K562 (cell line): Measurements from ENCODE around the gene ERN1. TPM values are rescaled to one million over a fixed set of nuclear protein-coding genes. Genes with fewer than 3 reads are reported as not detected.

Source experiments
- BMI1 ChIP-seq: fragments of 150-350 bp; IDR thresholded peaks from 2 replicates; pipeline ENCODE4 v1.6.1; 2014; ENCODE audit warnings: low read length
- CXXC5 ChIP-seq: fragments of 250-450 bp; sonication (Bioruptor Pico); IDR thresholded peaks from 2 replicates; pipeline ENCODE4 v1.8.0; 2022; ENCODE audit warnings: inconsistent platforms, mild to moderate bottlenecking, moderate library complexity
- FIP1L1 ChIP-seq: fragments of 200-400 bp; formaldehyde crosslinking; IDR thresholded peaks from 2 replicates; pipeline ENCODE4 v1.6.1; 2018; ENCODE audit warnings: mild to moderate bottlenecking, low read depth, low read length; ENCODE audit not compliant: poor library complexity, severe bottlenecking
- GTF2A2 ChIP-seq: IDR thresholded peaks from 2 replicates; pipeline ENCODE4 v1.6.1; 2016; ENCODE audit warnings: mild to moderate bottlenecking, missing genetic modification characterization, missing compliant biosample characterization
- KAT2B ChIP-seq: IDR thresholded peaks from one replicate; pipeline ENCODE4 v1.6.1; 2012; ENCODE audit warnings: low read depth, mild to moderate bottlenecking, control low read depth, inconsistent platforms, low read length, moderate library complexity
- MYNN ChIP-seq, 2 experiments: sonication (generic); formaldehyde crosslinking in 1 of 2; IDR thresholded peaks; 2 replicates each; pipeline versions ENCODE4 v1.5.0 to v1.6.1; 2016 to 2020; ENCODE audit warnings: antibody characterized with exemption in 1 of 2, missing genetic modification reagents in 1 of 2
- NFATC3 ChIP-seq: fragments of 450-650 bp; IDR thresholded peaks from 2 replicates; pipeline ENCODE4 v1.6.1; 2017; ENCODE audit warnings: mild to moderate bottlenecking
- NUFIP1 ChIP-seq: fragments of 450-650 bp; IDR thresholded peaks from 2 replicates; pipeline ENCODE4 v1.6.1; 2018; ENCODE audit not compliant: partially characterized antibody
- SIN3A ChIP-seq, 2 experiments: fragments of 150-350 bp in 1 of 2; IDR thresholded peaks; 2 replicates each; pipeline ENCODE4 v1.6.1; 2011 to 2016; ENCODE audit warnings: borderline replicate concordance in 2 of 2, low read depth in 2 of 2, low read length in 2 of 2, mild to moderate bottlenecking in 2 of 2, moderate library complexity in 2 of 2; ENCODE audit not compliant: control insufficient read depth in 1 of 2
- TAF1 ChIP-seq: IDR thresholded peaks from 2 replicates; pipeline ENCODE4 v1.6.1; 2011; ENCODE audit warnings: mild to moderate bottlenecking, low read length, moderate library complexity; ENCODE audit not compliant: insufficient read depth, control insufficient read depth, severe bottlenecking; ENCODE audit errors: extremely low read depth
- XRCC4 ChIP-seq: IDR thresholded peaks from one replicate; pipeline ENCODE4 v1.6.1; 2011; ENCODE audit not compliant: insufficient read depth, insufficient read length; ENCODE audit errors: extremely low read depth
- ZFPM2 ChIP-seq: fragments of 250-450 bp; sonication (Bioruptor Pico); IDR thresholded peaks from 2 replicates; pipeline ENCODE4 v1.5.1; 2022; ENCODE audit warnings: mild to moderate bottlenecking
- ZNF133 ChIP-seq: fragments of 250-450 bp; sonication (Bioruptor Pico); IDR thresholded peaks from 2 replicates; pipeline ENCODE4 v1.4.0; 2020; ENCODE audit warnings: mild to moderate bottlenecking
- ZNF134 ChIP-seq: fragments of 250-450 bp; sonication (Bioruptor Pico); conservative IDR thresholded peaks from 2 replicates; pipeline ENCODE4 v1.4.0; 2020
- ZNF174 ChIP-seq: fragments of 250-450 bp; sonication (Bioruptor Pico); IDR thresholded peaks from 2 replicates; pipeline ENCODE4 v1.4.0; 2020; ENCODE audit warnings: mild to moderate bottlenecking
- ZNF232 ChIP-seq: sonication (generic); formaldehyde crosslinking; IDR thresholded peaks from 2 replicates; pipeline ENCODE4 v1.8.0; 2022; ENCODE audit warnings: mild to moderate bottlenecking, missing genetic modification reagents
- ZNF77 ChIP-seq: fragments of 250-450 bp; sonication (Bioruptor Pico); IDR thresholded peaks from 2 replicates; pipeline ENCODE4 v1.5.0; 2020
- polyA plus RNA-seq, 8 experiments: library from polyadenylated mRNA; depleted of rRNA in 4 of 8; stranded (reverse) in 5 of 8; unstranded in 3 of 8; fragments of >200 nt; fragmentation: Nextera tagmentation in 2 of 8; fragmentation: Illumina TruSeq in 1 of 8; extraction: Ambion mirVana in 2 of 8; extraction: Trizol in 1 of 8; gene quantifications; 2 replicates each; pipeline versions ENCODE4 v1.2.1 to v1.2.3, GENCODE V29; 2011 to 2014; ENCODE audit warnings: inconsistent platforms in 1 of 8, missing spikeins in 1 of 8
- total RNA-seq, 7 experiments: library from RNA; depleted of rRNA in 6 of 7; stranded (reverse); fragments of >200 nt in 6 of 7; fragmentation: Illumina TruSeq in 2 of 7; extraction: Trizol in 2 of 7; gene quantifications; 2 replicates each; pipeline versions ENCODE4 v1.2.1 to v1.2.3, GENCODE V29; 2011 to 2021; ENCODE audit warnings: low replicate concordance in 1 of 7
- TF ChIP-seq, protein P1 (sequence below): sonication (generic); formaldehyde crosslinking; IDR thresholded peaks from 2 replicates; pipeline ENCODE4 v1.8.0; 2023; ENCODE audit warnings: mild to moderate bottlenecking, missing genetic modification reagents
- TF ChIP-seq, protein P2 (sequence below): fragments of 250-450 bp; sonication (Bioruptor Pico); IDR thresholded peaks from 2 replicates; pipeline ENCODE4 v1.8.0; 2022; ENCODE audit warnings: moderate library complexity, mild to moderate bottlenecking, inconsistent platforms
- TF ChIP-seq, protein P3 (sequence below): sonication (generic); formaldehyde crosslinking; IDR thresholded peaks from 2 replicates; pipeline ENCODE4 v1.5.0; 2020; ENCODE audit warnings: missing genetic modification reagents
- TF ChIP-seq, protein P4 (sequence below), 2 experiments: IDR thresholded peaks; 2 replicates each; pipeline ENCODE4 v1.6.1; 2012; ENCODE audit warnings: improper control_type of control experiment in 2 of 2, low read depth in 2 of 2, low read length in 2 of 2, borderline replicate concordance in 1 of 2
- TF ChIP-seq, protein P5 (sequence below): fragments of 450-650 bp; formaldehyde crosslinking; IDR thresholded peaks from 2 replicates; pipeline ENCODE4 v1.4.0; 2022; ENCODE audit warnings: missing genetic modification characterization

Gene ERN1
- total and polyA plus RNA-seq, 9 of the 15 experiments (the other 6 are each of a cell fraction or from before 2014, with no cell fraction given) = 2.1 to 22.5 (median 7.3) TPM

DNA sequence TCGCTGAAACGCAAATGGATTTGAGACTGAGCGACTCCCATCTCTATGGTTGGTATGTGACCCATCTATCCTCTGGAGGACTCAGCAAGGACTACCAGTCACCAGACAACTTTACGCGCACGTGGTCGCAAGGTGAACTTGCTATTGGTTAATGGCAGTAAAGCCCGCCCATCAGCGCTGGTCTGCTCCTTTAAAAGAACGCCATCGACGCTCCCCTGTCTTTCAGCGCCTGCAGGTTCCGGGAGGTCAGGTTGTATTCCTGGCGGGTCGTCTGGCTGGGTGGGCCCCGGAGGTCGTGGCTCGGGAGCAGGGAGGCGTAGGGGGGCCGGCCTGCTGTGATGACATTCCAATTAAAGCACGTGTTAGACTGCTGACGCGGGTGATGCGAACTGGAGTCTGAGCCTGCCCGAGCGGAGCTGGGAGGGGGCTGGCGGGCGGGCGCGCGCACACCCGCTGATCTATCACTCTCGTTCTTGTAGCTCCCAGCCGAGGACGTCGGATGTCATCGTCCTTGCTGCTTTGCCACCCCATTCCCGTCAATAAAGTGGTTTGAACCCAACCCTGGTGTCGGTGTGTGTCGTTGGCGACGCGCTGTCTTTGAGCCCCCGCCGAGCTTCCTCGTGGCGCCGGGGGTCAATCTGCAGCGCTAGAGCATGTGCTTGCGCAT, 15.9 kb upstream of the ERN1 start (continued):
- TF ChIP-seq ZNF174 (CRISPR knock-in tag) (no peak), BMI1 (no peak), FIP1L1 (peak; percentile 99), MYNN (IDR thresholded peaks at IDR 0.05) (peak; percentile 5; the same call in 1 of the 2 replicates), MYNN (CRISPR knock-in tag; IDR thresholded peaks at IDR 0.05) (no peak), ZNF77 (0 out of 2 replicates have a peak, but pooled peaks have one; percentile 36), XRCC4 (no peak), KAT2B (no peak), NUFIP1 (no peak), ZFPM2 (CRISPR knock-in tag) (no peak), CXXC5 (CRISPR knock-in tag) (peak; percentile 80), ZNF133 (CRISPR knock-in tag) (no peak), GTF2A2 (tag) (peak; percentile 95), ZNF134 (CRISPR knock-in tag) (no peak), SIN3A (IDR thresholded peaks at IDR 0.05; ENCODE audit: borderline replicate concordance in 2 of 2, control insufficient read depth in 1 of 2, low read depth in 2 of 2, low read length in 2 of 2) (peak; percentile 37 to 92; a peak in 3 of 4 replicates), TAF1 (peak; percentile 96), ZNF232 (CRISPR knock-in tag) (no peak), NFATC3 (no peak)
- TF ChIP-seq, protein P1, sequence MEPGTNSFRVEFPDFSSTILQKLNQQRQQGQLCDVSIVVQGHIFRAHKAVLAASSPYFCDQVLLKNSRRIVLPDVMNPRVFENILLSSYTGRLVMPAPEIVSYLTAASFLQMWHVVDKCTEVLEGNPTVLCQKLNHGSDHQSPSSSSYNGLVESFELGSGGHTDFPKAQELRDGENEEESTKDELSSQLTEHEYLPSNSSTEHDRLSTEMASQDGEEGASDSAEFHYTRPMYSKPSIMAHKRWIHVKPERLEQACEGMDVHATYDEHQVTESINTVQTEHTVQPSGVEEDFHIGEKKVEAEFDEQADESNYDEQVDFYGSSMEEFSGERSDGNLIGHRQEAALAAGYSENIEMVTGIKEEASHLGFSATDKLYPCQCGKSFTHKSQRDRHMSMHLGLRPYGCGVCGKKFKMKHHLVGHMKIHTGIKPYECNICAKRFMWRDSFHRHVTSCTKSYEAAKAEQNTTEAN = peak; percentile 58; the same call in 1 of the 2 replicates
- TF ChIP-seq, protein P2, sequence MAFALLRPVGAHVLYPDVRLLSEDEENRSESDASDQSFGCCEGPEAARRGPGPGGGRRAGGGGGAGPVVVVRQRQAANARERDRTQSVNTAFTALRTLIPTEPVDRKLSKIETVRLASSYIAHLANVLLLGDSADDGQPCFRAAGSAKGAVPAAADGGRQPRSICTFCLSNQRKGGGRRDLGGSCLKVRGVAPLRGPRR (CRISPR knock-in tag) = no peak
- TF ChIP-seq, protein P3, sequence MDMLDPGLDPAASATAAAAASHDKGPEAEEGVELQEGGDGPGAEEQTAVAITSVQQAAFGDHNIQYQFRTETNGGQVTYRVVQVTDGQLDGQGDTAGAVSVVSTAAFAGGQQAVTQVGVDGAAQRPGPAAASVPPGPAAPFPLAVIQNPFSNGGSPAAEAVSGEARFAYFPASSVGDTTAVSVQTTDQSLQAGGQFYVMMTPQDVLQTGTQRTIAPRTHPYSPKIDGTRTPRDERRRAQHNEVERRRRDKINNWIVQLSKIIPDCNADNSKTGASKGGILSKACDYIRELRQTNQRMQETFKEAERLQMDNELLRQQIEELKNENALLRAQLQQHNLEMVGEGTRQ = peak; percentile 99
- TF ChIP-seq, protein P4, sequence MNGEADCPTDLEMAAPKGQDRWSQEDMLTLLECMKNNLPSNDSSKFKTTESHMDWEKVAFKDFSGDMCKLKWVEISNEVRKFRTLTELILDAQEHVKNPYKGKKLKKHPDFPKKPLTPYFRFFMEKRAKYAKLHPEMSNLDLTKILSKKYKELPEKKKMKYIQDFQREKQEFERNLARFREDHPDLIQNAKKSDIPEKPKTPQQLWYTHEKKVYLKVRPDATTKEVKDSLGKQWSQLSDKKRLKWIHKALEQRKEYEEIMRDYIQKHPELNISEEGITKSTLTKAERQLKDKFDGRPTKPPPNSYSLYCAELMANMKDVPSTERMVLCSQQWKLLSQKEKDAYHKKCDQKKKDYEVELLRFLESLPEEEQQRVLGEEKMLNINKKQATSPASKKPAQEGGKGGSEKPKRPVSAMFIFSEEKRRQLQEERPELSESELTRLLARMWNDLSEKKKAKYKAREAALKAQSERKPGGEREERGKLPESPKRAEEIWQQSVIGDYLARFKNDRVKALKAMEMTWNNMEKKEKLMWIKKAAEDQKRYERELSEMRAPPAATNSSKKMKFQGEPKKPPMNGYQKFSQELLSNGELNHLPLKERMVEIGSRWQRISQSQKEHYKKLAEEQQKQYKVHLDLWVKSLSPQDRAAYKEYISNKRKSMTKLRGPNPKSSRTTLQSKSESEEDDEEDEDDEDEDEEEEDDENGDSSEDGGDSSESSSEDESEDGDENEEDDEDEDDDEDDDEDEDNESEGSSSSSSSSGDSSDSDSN (IDR thresholded peaks at IDR 0.05; ENCODE audit: borderline replicate concordance in 1 of 2, low read depth in 2 of 2, low read length in 2 of 2) = no peak
- TF ChIP-seq, protein P5, sequence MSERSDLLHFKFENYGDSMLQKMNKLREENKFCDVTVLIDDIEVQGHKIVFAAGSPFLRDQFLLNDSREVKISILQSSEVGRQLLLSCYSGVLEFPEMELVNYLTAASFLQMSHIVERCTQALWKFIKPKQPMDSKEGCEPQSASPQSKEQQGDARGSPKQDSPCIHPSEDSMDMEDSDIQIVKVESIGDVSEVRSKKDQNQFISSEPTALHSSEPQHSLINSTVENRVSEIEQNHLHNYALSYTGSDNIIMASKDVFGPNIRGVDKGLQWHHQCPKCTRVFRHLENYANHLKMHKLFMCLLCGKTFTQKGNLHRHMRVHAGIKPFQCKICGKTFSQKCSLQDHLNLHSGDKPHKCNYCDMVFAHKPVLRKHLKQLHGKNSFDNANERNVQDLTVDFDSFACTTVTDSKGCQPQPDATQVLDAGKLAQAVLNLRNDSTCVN (CRISPR knock-in tag) = 0 out of 2 replicates have a peak, but pooled peaks have one; percentile 4
